Measurements from ENCODE around the gene ALDOC.
A peak's percentile ranks its signal among the peaks of the same experiment; 100 is the strongest.

Gene ALDOC

DNA sequence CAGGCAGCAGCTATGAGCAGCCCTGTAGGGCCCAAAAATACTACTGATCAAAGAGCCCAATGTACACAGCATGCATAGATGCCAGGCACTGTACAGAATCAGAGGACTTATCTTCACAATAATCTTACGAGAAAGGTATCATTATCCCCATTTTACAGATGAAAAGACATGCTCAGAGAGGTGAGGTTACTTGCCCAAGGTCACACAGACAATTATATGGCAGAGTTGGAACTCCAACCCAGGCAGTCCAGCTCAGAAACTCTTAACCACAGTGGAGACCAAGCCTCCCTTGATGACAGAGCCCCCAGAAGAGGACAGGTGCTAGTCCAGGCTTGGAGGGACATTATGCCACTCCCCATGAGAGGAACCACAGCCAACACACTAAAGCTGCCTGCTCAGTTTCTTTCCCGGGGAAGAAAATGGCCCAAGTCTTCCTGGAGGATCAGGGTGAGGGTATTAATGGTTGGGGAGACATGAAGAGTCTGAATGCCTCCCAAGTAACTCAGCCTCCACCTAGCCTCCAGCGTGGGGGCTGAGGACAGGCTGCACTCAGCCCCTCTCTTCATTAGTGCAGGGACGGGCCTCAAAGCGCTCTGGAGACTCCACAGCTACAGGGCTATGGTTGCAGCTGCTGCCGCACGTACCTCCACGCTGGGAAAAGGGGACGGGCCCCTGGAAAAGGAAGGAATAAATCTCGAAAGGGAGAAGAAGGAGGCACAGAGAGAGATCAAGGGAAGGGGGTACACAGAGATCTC, 25.1 kb downstream of the ALDOC start:
- DNase-seq = no peak

- no peak for DNase-seq
These were observed 25.8 kb downstream of the ALDOC start for GRCh38 chr17:28550858-28551257.

DNA sequence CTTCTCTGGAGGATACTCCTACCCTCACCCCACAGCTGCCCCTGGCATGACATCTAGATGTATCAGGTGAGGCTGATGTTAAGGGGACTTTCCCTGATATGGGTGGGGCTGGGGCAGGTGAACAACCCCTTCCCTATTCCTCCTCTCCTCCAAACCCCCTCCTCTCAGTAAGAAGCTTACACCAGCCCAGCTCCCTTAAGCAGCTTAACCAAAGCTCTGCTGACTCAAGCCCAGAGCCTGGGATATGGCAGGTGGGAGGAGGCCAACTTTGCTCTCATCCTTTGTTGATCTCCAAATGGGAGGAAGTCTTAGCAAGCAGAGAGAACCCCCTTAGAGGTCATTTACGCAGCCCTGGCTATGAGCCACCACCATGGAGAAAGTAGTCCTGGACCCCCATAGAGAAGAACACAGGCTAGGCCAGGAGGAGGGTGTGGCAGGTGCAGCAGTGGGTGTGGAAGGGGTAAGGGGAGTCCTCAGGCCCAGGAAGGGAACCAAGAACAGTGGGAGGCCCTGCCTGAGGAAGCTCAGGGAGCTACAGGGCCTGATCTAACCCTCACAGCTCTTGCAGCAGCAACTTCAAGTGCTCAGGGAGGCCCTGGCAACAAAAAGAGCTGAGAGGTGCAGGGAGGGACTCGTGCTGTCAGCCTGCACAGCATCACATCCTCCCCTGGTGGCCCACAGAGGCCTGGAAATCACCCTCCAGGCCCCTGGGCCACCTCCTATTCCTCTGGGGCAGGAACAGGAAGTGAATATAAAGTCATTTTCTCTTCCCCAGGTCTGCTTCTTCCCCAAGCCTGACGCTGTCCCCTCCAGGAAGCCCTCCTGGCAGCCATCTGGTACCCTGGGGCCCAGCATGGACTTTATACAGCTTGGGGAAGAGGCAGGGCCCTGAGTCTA, 27.2 kb downstream of the ALDOC start:
- DNase-seq = no peak

- no peak for DNase-seq
These were observed 28.1 kb downstream of the ALDOC start for GRCh38 chr17:28548417-28549130.

DNA sequence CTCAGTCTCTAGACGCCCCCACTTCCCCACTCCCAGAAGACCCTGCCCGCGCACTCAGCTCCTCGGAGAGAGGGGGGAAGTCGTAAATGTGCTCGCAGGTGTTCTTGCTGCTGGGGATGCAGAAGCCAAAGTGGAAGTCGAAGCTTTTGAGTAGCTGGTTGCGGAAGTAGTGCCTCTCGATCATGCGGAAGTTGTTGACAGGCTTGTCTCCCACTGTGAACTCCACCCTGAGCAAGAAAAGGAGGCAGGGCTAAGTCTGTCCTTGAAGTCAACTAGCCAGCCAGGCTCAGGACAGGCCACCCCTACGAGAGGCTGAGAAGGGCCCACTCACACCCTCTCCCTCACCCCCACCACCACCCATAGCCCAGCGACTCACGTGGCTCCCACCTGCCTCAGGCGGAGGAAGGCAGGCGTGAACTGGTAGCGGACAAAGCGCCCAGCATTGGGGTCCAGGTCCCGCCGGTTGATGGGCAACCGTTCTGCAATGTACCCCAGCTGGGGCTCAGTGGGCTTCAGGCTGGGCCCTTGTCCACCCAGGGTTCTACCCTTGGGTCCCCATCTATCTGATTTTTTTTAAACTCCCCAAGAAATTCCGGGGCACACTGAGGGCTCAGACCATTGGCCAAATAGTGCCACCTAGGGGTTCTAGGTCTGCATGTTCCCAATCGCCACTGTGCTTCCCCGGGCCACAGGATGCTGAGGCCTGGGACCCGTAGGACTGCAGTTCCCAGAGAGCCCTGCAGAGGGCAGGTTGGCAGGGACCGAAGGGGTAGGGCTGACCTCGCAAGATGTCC, 28.9 kb downstream of the ALDOC start:
- DNase-seq = peak; percentile 72

GRCh38 chr17:28547096-28547622, 29.5 kb downstream of the ALDOC start:
- no peak for DNase-seq

- DNase-seq = no peak
These were observed 30.8 kb downstream of the ALDOC start for GRCh38 chr17:28545787-28546415.

- no peak for DNase-seq
These were observed 31.6 kb downstream of the ALDOC start for GRCh38 chr17:28545141-28545503.

- DNase-seq = no peak
These were observed 32.1 kb downstream of the ALDOC start for GRCh38 chr17:28544402-28545140.

DNA sequence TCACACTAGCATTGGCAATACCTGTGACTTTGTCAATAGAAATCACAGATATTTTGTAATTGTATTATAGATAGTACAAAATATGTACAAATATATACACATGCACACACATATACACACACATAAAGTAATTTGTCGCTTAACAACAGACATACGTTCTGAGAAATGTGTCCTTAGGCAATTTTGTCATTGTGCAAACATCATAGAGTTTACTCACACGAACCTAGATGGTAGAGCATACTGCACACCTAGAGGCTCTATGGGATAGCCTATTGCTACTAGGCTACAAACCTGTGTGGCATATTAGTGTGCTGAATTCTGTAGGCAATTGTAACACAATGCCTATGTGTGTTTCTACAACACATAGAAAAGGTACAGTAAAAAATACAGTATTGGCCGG, 35.3 kb downstream of the ALDOC start:
- no peak for DNase-seq

DNA sequence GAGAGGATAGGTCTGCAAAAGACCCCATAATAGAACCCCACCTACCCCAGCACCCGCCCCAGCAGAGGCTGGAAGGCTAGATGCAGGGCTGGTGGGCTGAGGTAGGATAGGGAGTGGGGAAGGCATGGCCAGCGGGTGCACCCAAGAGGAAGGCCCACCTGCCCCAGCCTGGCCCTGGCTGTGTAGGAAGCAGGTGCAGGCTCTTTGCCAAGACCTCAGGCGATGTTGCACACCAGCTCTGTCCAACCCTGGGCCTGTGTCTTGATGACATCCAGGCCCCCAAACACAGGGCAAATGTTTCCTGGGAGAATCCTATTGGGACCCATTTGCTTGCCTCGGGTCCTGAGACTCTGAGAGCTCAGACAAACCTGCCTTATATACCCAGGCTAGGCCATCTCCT, 36.5 kb downstream of the ALDOC start:
- DNase-seq = no peak

GRCh38 chr17:28538296-28538895, 38.3 kb downstream of the ALDOC start:
- no peak for DNase-seq

DNA sequence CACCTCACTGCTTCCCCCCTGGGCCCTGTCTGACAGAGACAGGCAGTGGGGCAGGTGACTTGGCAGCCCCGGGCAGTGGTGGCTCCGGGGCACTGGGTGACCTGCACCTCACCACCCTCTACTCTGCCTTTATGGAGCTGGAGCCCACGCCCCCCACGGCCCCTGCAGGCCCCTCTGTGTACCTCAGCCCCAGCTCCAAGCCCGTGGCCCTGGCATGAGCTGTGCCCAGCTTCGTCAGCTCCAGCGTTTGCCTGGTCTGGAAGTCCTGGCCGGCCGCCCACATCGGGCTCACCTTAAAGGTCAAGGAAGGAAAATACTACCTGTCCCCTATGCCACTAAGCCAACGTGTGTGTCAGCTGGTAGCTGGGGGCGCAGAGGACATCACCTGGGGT, 39.5 kb downstream of the ALDOC start:
- no peak for DNase-seq

DNA sequence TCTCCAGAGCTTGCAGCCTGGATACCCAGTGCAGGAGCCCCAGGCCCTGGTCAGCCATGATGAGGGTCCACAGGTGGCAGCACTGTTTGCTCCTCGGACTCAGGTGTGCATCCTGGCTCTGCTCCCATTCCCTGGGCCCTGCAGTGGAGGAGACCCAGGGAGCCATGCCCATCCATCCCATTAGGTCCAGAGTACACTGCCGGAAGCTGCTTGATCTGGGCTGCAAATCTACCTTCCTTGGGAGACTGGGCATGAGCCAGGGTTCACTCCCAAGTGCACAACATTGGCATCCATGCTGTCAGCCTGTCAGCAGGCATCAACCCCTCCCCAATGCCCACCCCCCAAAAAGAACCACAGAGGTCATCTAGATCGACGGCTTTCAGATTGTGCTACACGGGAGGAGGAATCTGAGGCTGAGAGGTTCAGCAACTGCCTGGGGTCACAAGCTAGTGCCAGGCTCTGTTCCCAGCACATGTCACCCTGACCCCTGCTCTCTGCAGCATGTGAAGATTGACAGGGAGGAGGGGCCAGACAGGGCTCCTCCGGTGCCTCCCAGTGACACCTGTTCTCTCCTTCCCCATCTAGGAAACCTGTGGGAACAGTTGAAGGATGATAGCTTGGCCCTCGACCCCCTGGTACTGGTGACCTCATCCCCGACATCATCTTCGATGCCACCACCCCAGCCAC, 40.0 kb downstream of the ALDOC start:
- no peak for DNase-seq

DNA sequence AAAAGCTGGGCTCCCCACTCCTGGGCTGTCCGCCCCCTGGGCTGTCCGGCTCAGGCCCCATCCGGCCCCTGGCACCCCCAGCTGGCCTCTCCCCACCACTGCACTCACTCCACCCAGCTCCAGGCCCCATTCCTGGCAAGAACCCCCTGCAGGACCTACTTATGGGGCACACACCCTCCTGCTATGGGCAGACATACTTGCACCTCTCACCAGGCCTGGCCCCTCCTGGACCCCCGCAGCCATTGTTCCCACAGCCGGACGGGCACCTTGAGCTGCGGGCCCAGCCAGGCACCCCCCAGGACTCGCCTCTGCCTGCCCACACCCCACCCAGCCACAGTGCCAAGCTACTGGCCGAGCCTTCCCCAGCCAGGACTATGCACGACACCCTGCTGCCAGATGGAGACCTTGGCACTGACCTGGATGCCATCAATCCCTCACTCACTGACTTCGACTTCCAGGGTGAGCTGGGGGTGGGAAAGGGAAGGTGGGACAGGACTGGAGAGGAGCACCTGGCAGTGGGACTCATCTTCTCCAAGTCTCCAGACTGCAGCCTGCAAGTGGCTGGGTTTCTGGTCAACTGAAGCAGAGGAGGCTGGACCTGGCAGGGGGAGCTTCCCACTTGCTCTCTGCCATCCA, 41.8 kb downstream of the ALDOC start:
- DNase-seq = no peak

- DNase-seq = no peak
These were observed 43.4 kb downstream of the ALDOC start for GRCh38 chr17:28533091-28533807.

GRCh38 chr17:28532050-28532960, 44.4 kb downstream of the ALDOC start:
- DNase-seq = no peak

DNA sequence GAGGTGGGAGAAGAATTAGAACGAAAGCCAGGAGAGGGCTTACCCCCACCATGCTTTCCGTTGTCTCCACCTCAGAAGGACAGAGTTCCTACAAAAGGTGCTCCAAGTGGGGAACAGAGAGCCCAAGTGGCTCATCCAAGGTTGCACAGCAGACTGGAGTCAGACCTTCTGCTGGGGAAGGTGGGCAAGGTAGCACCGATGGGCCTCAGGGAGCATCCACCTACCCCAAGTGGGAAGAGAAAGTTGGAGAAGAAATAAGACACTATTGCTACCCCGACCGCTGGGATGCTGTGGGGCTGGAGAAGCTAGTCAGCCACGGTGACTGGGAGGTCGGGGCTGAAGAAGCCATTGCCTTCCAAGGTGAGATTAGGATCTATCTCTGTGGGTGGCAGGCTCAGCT, 45.8 kb downstream of the ALDOC start:
- no peak for DNase-seq
